MM.1S (cell line): ENCODE data around the gene SUGP2.

Source experiments
- DNase-seq: peaks from one replicate; pipeline ENCODE4 v3.0.0-alpha.2; 2015
- H2AFZ ChIP-seq: fragments of 300-600 bp; sonication (generic); 2 replicates; pipeline ENCODE4 v1.6.0; 2016; ENCODE audit warnings: antibody characterized with exemption, low read length
- H3F3A ChIP-seq: fragments of 300-600 bp; sonication (generic); 2 replicates; pipeline ENCODE4 v1.6.1; 2016; ENCODE audit warnings: mild to moderate bottlenecking, antibody characterized with exemption, low read length, moderate library complexity, mixed read lengths; ENCODE audit not compliant: insufficient read depth
- H3K27ac ChIP-seq: fragments of 300-600 bp; sonication (generic); 2 replicates; pipeline ENCODE4 v1.5.1; 2016; ENCODE audit warnings: mild to moderate bottlenecking, low read length
- H3K27me3 ChIP-seq: fragments of 300-600 bp; sonication (generic); replicated peaks from 2 replicates; pipeline ENCODE4 v1.6.0; 2016; ENCODE audit warnings: low read length; ENCODE audit not compliant: insufficient read depth
- H3K36me3 ChIP-seq: fragments of 300-600 bp; sonication (generic); replicated peaks from 2 replicates; pipeline ENCODE4 v1.6.1; 2016; ENCODE audit warnings: mild to moderate bottlenecking, low read length, mixed read lengths; ENCODE audit not compliant: insufficient read depth
- H3K4me1 ChIP-seq: fragments of 300-600 bp; sonication (generic); 2 replicates; pipeline ENCODE4 v1.6.1; 2016; ENCODE audit warnings: low read length, mixed read lengths
- H3K4me2 ChIP-seq: fragments of 300-600 bp; sonication (generic); 2 replicates; pipeline ENCODE4 v1.6.0; 2016; ENCODE audit warnings: low read depth, low read length
- H3K4me3 ChIP-seq: fragments of 300-600 bp; sonication (generic); 2 replicates; pipeline ENCODE4 v1.5.1; 2016; ENCODE audit warnings: low read length, mixed read lengths
- H3K79me2 ChIP-seq: fragments of 300-600 bp; sonication (generic); 2 replicates; pipeline ENCODE4 v1.6.1; 2016; ENCODE audit warnings: mixed run types, low read length, mixed read lengths
- H3K9ac ChIP-seq: fragments of 300-600 bp; sonication (generic); 2 replicates; pipeline ENCODE4 v1.6.1; 2016; ENCODE audit warnings: low read length, mixed read lengths
- H3K9me2 ChIP-seq: fragments of 300-600 bp; sonication (generic); replicated peaks from 2 replicates; pipeline ENCODE4 v1.6.1; 2016; ENCODE audit warnings: mild to moderate bottlenecking, low read length, mixed read lengths; ENCODE audit not compliant: insufficient read depth
- H3K9me3 ChIP-seq: fragments of 300-600 bp; sonication (generic); replicated peaks from 2 replicates; pipeline ENCODE4 v1.6.1; 2016; ENCODE audit warnings: mild to moderate bottlenecking, low read length, mixed read lengths; ENCODE audit not compliant: insufficient read depth
- H4K20me1 ChIP-seq: fragments of 300-600 bp; sonication (generic); 2 replicates; pipeline ENCODE4 v1.6.1; 2016; ENCODE audit warnings: mild to moderate bottlenecking, low read length, moderate library complexity, mixed read lengths; ENCODE audit not compliant: insufficient read depth
- CTCF ChIP-seq: fragments of 300-600 bp; sonication (generic); IDR thresholded peaks from 2 replicates; pipeline ENCODE4 v1.5.1; 2016; ENCODE audit warnings: antibody characterized with exemption, low read length, mixed read lengths
- EZH2 ChIP-seq: fragments of 300-600 bp; sonication (generic); optimal IDR thresholded peaks from 2 replicates; pipeline ENCODE3; 2017; ENCODE audit warnings: low read depth, mild to moderate bottlenecking, antibody characterized with exemption, low read length, mixed read lengths
- EZH2phosphoT487 ChIP-seq: fragments of 300-600 bp; sonication (generic); IDR thresholded peaks from 2 replicates; pipeline ENCODE4 v1.6.1; 2018; ENCODE audit warnings: antibody characterized with exemption, low read length

The SUGP2 gene

GRCh38 chr19:19031891-19032290, 1.4 kb downstream of the SUGP2 start:
- no peak overlapping the region for H3K27ac ChIP-seq
- H3K4me2 ChIP-seq = peak overlapping the region; percentile 94; the same call in 1 of the 2 replicates
- no peak overlapping the region; the same call in 1 of the 2 replicates for H3K9ac ChIP-seq
- no peaks in the 10 kb centered on the region for H3K27me3 ChIP-seq
- peaks cover 6% of the 10 kb centered on the region; the same call in 1 of the 2 replicates for H3F3A ChIP-seq
- no peak overlapping the region for H3K4me3 ChIP-seq
- no peaks in the 10 kb centered on the region for H4K20me1 ChIP-seq
- no peak for TF ChIP-seq EZH2
- TF ChIP-seq CTCF = no peak
- no peak for TF ChIP-seq EZH2phosphoT487
- H2AFZ ChIP-seq = no peak overlapping the region
- H3K36me3 ChIP-seq = peaks cover 5% of the 10 kb centered on the region; the same call in 1 of the 2 replicates
- H3K4me1 ChIP-seq = peaks cover 3% of the 10 kb centered on the region; the same call in 1 of the 2 replicates
- DNase-seq = no peak
- no peaks in the 10 kb centered on the region for H3K9me3 ChIP-seq
- peaks cover 89% of the 10 kb centered on the region for H3K79me2 ChIP-seq
- no peaks in the 10 kb centered on the region for H3K9me2 ChIP-seq

- TF ChIP-seq EZH2phosphoT487 = no peak
- no peak for TF ChIP-seq EZH2
- TF ChIP-seq CTCF = no peak
- no peaks in the 10 kb centered on the region for H3F3A ChIP-seq
- H3K9me2 ChIP-seq = no peaks in the 10 kb centered on the region
- H4K20me1 ChIP-seq = peaks cover 5% of the 10 kb centered on the region; the same call in 1 of the 2 replicates
- H3K36me3 ChIP-seq = peaks cover 10% of the 10 kb centered on the region
- no peaks in the 10 kb centered on the region for H3K27me3 ChIP-seq
- H3K27ac ChIP-seq = no peak overlapping the region
- H3K4me2 ChIP-seq = no peak overlapping the region
- H3K4me1 ChIP-seq = peaks cover 3% of the 10 kb centered on the region; the same call in 1 of the 2 replicates
- no peak for DNase-seq
- peaks cover 91% of the 10 kb centered on the region for H3K79me2 ChIP-seq
- H2AFZ ChIP-seq = no peak overlapping the region
- H3K4me3 ChIP-seq = no peak overlapping the region
- no peaks in the 10 kb centered on the region for H3K9me3 ChIP-seq
- H3K9ac ChIP-seq = no peak overlapping the region
These were observed 4.8 kb downstream of the SUGP2 start for GRCh38 chr19:19028526-19028925.

GRCh38 chr19:19027228-19027627, 6.1 kb downstream of the SUGP2 start:
- no peaks in the 10 kb centered on the region for H3K4me1 ChIP-seq
- no peak overlapping the region for H3K27ac ChIP-seq
- no peak overlapping the region for H3K4me2 ChIP-seq
- H2AFZ ChIP-seq = no peak overlapping the region
- H3K9ac ChIP-seq = no peak overlapping the region
- H3K9me2 ChIP-seq = no peaks in the 10 kb centered on the region
- H3F3A ChIP-seq = no peaks in the 10 kb centered on the region
- no peaks in the 10 kb centered on the region for H3K27me3 ChIP-seq
- peaks cover 95% of the 10 kb centered on the region for H3K79me2 ChIP-seq
- TF ChIP-seq EZH2 (no peak), EZH2phosphoT487 (no peak), CTCF (no peak)
- DNase-seq = no peak
- H3K36me3 ChIP-seq = peaks cover 10% of the 10 kb centered on the region
- no peak overlapping the region for H3K4me3 ChIP-seq
- peaks cover 5% of the 10 kb centered on the region; the same call in 1 of the 2 replicates for H4K20me1 ChIP-seq
- no peaks in the 10 kb centered on the region for H3K9me3 ChIP-seq
